C4-2B (cell line): ENCODE results near the gene CKAP2L.

Experiments
- H3K27ac ChIP-seq: fragments of 450-650 bp; 2 replicates; pipeline ENCODE4 v1.5.1; 2017
- CTCF ChIP-seq: fragments of 450-650 bp; conservative IDR thresholded peaks from 2 replicates; pipeline ENCODE4 v1.5.1; 2017; ENCODE audit warnings: mild to moderate bottlenecking
- ZFX ChIP-seq: fragments of 450-650 bp; IDR thresholded peaks from 2 replicates; pipeline ENCODE4 v1.6.1; 2017

CKAP2L gene

GRCh38 chr2:112764071-112765044 lies at the start of gene CKAP2L:
CKAP2L (minus strand) TSS chr2:112764609; CDS start chr2:112764598, 11 bp downstream.
- H3K27ac ChIP-seq, result peak within 1 kb of the TSS; percentile 81
- TF ChIP-seq CTCF (no peak), ZFX (peak; percentile 80)

- TF ChIP-seq ZFX (no peak), CTCF (no peak)
- H3K27ac ChIP-seq, result no peak overlapping the region
Observed at GRCh38 chr2:112813280-112813966, 49.0 kb upstream of the CKAP2L start.

- TF ChIP-seq ZFX, result no peak
- TF ChIP-seq CTCF, result no peak
- H3K27ac ChIP-seq, result no peak overlapping the region
Observed at GRCh38 chr2:112812318-112813267, 48.2 kb upstream of the CKAP2L start.

- no peak overlapping the region for H3K27ac ChIP-seq
Observed at GRCh38 chr2:112811841-112812306, 47.5 kb upstream of the CKAP2L start.

GRCh38 chr2:112811276-112811831 lies 46.9 kb upstream of the CKAP2L start:
- TF ChIP-seq CTCF, result no peak
- no peak for TF ChIP-seq ZFX
- no peak overlapping the region for H3K27ac ChIP-seq

More at GRCh38 chr2:112811841-112812306, 47.5 kb upstream of the CKAP2L start:
- TF ChIP-seq ZFX, result no peak
- no peak for TF ChIP-seq CTCF

GRCh38 chr2:112809112-112809511 lies 44.7 kb upstream of the CKAP2L start:
- no peak for TF ChIP-seq CTCF
- H3K27ac ChIP-seq, result no peak overlapping the region
